HAP-1 (cell line): ENCODE data around the gene CXCL14.

Experiments used
- DNase-seq, 2 experiments: peaks; one replicate each; pipeline ENCODE4 v3.0.0-alpha.2; 2016 to 2020; ENCODE audit warnings: low spot score in 2 of 2
- H3K27me3 ChIP-seq: fragments of 250-450 bp; sonication (Bioruptor Pico); 2 replicates; pipeline ENCODE4 v1.5.1; 2020; ENCODE audit warnings: low read depth, mild to moderate bottlenecking, moderate library complexity
- H3K36me3 ChIP-seq: fragments of 250-450 bp; sonication (Bioruptor Pico); replicated peaks from 2 replicates; pipeline ENCODE4 v1.5.1; 2020; ENCODE audit warnings: mild to moderate bottlenecking
- H3K4me1 ChIP-seq: fragments of 250-450 bp; sonication (Bioruptor Pico); 2 replicates; pipeline ENCODE4 v1.5.1; 2020; ENCODE audit warnings: mild to moderate bottlenecking
- H3K4me3 ChIP-seq: fragments of 250-450 bp; sonication (Bioruptor Pico); 2 replicates; pipeline ENCODE4 v1.5.1; 2020; ENCODE audit warnings: mild to moderate bottlenecking, moderate library complexity
- H3K9me3 ChIP-seq: fragments of 250-450 bp; sonication (Bioruptor Pico); 2 replicates; pipeline ENCODE4 v1.5.1; 2020; ENCODE audit warnings: mild to moderate bottlenecking, moderate library complexity
- in situ Hi-C: fragments of 300-500 bp; cut with MboI; formaldehyde crosslinking; loops from 3 replicates; pipeline ENCODE4 v1.14.3; 2020; ENCODE audit warnings: low sequenced_read_pairs, inconsistent platforms, mixed read lengths

CXCL14 gene, protein sequence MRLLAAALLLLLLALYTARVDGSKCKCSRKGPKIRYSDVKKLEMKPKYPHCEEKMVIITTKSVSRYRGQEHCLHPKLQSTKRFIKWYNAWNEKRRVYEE

DNA sequence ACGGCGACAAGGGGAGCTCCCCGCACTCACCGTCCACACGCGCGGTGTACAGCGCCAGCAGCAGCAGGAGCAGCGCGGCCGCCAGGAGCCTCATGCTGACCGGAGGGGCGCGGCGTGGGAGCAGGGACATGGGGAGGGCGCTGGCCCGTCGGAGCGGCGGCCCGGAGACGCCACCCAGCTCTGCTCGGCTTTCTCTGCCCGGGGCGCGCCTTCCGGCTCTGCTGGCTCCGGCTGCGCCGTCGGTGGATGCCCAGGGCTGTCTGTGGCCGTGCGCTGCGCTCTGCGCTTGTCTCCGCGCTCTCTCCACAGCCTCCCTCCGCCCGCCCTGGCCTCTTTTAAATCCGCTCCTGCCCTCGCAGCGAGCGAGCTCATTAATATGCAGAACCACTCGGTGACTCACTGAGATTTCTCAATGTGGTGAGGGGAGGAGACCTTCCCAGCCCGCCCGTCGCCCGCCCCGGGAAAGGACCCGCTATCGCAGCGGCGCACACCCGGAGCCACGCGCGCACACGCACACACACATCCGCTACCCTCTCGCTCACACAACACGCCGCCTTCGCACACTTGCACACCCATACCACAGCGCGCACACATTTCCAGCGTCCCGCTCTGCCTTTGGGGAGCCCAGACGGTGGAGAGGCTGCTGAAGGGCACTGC is at the start of gene CXCL14:
Gene CXCL14, minus strand, starts transcription at position 307 of the 657 bp plus-strand sequence. Its CDS starts 213 bp downstream, at position 94.
- Histone ChIP-seq H3K36me3 (no peaks in the 10 kb centered on the region), H3K27me3 (no peaks in the 10 kb centered on the region; the same call in 1 of the 2 replicates), H3K4me1 (peaks cover 10% of the 10 kb centered on the region), H3K9me3 (no peaks in the 10 kb centered on the region), H3K4me3 (peak within 1 kb of the TSS; percentile 34)
- DNase-seq, result peak; percentile 77 to 87
- in situ Hi-C loops, result no loop called here

DNA sequence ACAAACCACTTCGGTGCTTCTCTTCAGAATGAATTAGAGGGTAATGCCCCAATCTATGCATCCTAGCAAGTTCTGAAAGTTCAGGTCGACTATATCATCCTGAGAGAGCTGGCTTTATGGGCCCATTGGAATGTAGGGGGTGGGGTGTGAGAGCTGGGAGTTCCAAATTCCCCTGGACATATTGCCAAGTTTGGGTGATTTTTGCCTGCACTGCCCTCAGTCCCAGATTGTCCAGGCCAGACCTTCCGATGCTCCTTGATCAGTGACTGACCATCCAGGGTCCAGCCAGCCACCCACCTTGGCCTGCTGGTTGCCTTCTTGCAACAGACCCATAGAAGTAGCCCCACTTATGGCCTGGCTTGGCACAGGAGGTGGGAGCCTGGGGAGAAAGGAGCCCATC is 47.8 kb upstream of the CXCL14 start:
- H3K4me1 ChIP-seq, result no peaks in the 10 kb centered on the region
- DNase-seq, result no peak
- in situ Hi-C loops, result no loop called here
- H3K36me3 ChIP-seq, result no peaks in the 10 kb centered on the region
- H3K27me3 ChIP-seq, result no peaks in the 10 kb centered on the region
- no peaks in the 10 kb centered on the region for H3K9me3 ChIP-seq
- H3K4me3 ChIP-seq, result no peak overlapping the region

DNA sequence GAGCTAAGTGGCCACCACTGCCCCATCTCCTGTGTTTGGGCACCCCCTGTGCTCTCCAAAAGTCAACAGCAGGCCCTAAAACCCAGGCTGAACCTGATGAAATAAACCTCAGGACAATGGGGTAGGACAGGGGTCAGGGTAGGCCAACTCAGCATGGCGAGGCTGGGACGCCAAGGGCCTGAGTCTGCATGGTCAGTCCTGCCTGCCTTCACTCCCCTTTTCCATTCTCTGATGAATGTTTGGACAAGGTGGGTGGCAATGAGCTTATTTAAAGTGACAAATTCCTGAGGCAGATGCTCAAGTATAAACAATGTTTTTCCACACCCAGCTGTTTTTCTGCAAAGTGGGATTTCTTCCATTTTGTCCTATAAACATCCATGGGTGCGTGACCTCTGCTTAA is 47.2 kb upstream of the CXCL14 start:
- H3K4me1 ChIP-seq, result no peaks in the 10 kb centered on the region
- no peak overlapping the region for H3K4me3 ChIP-seq
- H3K9me3 ChIP-seq, result no peaks in the 10 kb centered on the region
- no peaks in the 10 kb centered on the region for H3K27me3 ChIP-seq
- DNase-seq, result no peak
- in situ Hi-C loops, result no loop called here
- no peaks in the 10 kb centered on the region for H3K36me3 ChIP-seq

DNA sequence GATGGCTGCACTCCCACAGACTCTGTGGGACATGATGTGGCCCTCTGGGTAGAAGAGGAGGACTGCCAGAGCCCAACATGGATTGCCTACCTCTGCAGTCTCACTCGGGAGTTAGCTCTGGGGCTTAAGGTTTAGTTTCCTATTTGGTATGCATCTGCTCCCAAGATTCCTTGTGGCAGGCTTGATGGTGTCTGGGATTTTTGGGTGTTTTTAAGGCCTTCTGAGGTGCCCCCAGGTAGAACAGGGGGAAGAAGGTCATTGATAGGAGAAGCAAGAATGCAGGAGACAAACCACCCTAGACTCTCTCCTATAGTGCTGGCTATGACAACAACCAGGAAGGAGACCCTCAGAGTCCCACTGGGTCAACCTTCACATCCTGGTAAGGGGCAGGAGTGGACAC is 46.7 kb upstream of the CXCL14 start:
- H3K9me3 ChIP-seq, result no peaks in the 10 kb centered on the region
- no peak for DNase-seq
- in situ Hi-C loops, result no loop called here
- H3K36me3 ChIP-seq, result no peaks in the 10 kb centered on the region
- H3K4me3 ChIP-seq, result no peak overlapping the region
- no peaks in the 10 kb centered on the region for H3K4me1 ChIP-seq
- no peaks in the 10 kb centered on the region for H3K27me3 ChIP-seq

DNA sequence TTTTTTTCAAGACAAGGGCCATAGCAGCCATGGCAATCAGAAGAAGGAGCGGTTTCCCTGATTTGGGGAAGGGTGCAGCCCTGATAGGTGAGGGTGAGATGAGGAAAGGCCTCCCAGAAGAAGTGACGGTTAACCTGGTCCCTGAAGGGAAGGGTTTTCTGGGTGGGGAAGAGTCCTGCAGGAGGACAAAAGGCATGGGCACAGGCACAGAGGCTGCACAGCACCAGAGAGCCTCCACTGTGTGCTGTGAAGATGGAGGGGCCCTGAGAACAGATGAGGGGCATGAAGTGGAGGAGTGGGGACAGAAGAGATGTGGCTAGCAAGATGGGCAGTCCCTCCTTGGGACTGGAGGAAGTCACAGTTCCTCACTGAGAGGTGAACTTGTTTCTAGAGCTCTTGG is 46.3 kb upstream of the CXCL14 start:
- in situ Hi-C loops, result no loop called here
- Histone ChIP-seq H3K9me3 (no peaks in the 10 kb centered on the region), H3K4me1 (no peaks in the 10 kb centered on the region), H3K27me3 (no peaks in the 10 kb centered on the region), H3K4me3 (no peak overlapping the region), H3K36me3 (no peaks in the 10 kb centered on the region)
- DNase-seq, result no peak

DNA sequence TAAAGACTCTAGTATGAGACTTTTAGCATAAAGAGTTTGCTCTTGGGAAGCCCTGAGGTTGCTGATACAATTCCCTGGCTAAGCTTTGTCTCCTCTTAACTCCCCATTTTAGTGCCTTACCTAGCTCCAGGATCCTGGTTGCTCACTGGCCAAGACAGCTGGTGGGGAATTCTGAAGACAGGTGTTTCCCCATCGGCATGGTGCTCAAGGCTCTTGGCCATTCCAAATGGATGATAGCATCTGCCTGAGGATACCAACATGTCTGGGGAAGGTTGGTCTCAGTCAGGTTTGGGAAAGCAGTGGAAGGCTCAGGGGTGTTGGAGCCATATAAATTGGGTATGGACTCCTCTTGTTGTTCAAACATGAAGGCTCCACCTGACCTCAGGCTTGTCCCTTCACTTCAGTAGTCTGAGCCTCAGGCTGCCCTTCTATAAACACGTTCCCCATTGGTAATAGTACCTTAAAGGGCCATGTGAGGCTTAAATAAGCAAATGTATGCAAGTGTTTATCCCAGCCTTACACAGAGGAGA is 44.5 kb upstream of the CXCL14 start:
- in situ Hi-C loops, result no loop called here
- H3K9me3 ChIP-seq, result peaks cover 6% of the 10 kb centered on the region; the same call in 1 of the 2 replicates
- H3K27me3 ChIP-seq, result no peaks in the 10 kb centered on the region

DNA sequence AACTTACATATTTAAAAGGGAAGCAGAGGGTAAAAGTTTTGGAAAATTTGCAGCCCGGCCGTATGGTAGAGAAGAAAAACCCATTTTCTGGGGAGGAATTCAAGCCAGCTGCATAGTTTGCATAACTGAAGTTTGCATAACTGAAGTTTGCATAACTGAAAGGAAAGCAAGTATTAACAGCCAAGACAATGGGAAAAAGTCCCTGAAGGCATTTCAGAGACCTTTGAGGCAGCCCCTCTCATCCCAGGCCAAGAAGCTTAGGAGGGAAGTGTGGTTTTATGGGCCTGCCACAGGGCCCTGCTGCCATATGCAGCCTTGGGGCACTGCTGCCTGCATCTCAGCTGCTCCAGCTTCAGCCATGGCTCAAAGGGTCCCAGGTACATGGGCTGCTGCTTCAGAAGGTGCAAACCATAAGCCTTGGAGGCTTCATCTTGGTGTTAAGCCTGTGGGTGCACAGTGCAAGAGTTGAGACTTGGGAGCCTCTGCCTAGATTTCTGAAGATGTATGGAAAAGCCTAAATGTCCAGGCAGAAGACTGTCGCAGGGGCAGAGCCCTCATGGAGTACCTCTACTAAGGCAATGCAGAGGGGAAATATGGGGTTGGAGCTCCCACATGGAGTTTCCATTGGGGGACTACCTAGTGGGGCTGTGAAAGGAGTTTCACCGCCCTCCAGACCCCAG is 36.9 kb upstream of the CXCL14 start:
- H3K27me3 ChIP-seq, result no peaks in the 10 kb centered on the region
- H3K4me1 ChIP-seq, result peaks cover 16% of the 10 kb centered on the region
- H3K9me3 ChIP-seq, result peaks cover 24% of the 10 kb centered on the region
- in situ Hi-C loops, result no loop called here
- DNase-seq, result peak; percentile 75 to 90
- no peak overlapping the region for H3K4me3 ChIP-seq
- H3K36me3 ChIP-seq, result no peaks in the 10 kb centered on the region

More for the DNA sequence above, 44.5 kb upstream of the CXCL14 start:
- Histone ChIP-seq H3K4me1 (no peaks in the 10 kb centered on the region), H3K4me3 (no peak overlapping the region), H3K36me3 (no peaks in the 10 kb centered on the region)
- DNase-seq, result no peak

DNA sequence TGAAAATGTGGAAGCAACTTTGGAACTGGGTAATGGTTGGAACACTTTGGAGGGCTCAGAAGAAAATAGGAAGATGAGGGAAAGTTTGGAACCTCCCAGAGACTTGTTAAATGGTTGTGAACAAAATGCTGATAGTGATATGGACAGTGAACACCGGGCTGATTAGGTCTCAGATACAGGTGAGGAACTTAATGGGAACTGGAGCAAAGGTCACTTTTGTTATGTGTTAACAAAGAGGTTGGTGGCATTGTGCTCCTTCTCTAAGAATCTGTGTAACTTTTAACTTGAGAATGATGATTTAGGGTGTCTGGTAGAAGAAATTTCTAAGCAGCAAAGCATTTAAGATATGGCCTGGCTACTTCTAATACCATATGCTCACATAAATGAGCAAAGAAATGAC is 36.4 kb upstream of the CXCL14 start:
- no peaks in the 10 kb centered on the region for H3K27me3 ChIP-seq
- peaks cover 24% of the 10 kb centered on the region for H3K9me3 ChIP-seq
- H3K4me3 ChIP-seq, result no peak overlapping the region
- no peaks in the 10 kb centered on the region for H3K36me3 ChIP-seq
- H3K4me1 ChIP-seq, result peaks cover 16% of the 10 kb centered on the region
- DNase-seq, result peak in 1 of 2 experiments; percentile 47
- in situ Hi-C loops, result no loop called here

DNA sequence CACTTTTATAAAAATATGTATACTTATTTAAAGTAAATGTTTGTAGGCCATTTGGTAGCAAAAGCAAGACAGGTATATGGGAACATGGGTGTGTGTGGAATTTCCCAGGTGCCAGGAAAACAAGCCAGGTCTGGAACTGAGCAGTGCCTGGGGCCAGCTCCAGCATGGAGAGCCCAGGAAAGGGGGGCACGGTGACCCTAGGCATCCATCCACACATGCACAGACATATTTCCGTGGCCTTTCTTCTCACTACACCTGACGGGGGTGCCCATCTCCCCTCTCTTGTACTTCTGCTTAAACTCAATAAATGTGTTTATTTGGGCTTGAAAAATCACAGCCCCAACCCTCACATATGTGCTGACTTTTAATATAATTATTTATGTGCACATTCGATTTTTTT is 31.2 kb upstream of the CXCL14 start:
- H3K4me1 ChIP-seq, result peaks cover 5% of the 10 kb centered on the region
- H3K36me3 ChIP-seq, result no peaks in the 10 kb centered on the region
- in situ Hi-C loops, result no loop called here
- H3K27me3 ChIP-seq, result no peaks in the 10 kb centered on the region
- no peak overlapping the region for H3K4me3 ChIP-seq
- peaks cover 7% of the 10 kb centered on the region for H3K9me3 ChIP-seq
- no peak for DNase-seq

DNA sequence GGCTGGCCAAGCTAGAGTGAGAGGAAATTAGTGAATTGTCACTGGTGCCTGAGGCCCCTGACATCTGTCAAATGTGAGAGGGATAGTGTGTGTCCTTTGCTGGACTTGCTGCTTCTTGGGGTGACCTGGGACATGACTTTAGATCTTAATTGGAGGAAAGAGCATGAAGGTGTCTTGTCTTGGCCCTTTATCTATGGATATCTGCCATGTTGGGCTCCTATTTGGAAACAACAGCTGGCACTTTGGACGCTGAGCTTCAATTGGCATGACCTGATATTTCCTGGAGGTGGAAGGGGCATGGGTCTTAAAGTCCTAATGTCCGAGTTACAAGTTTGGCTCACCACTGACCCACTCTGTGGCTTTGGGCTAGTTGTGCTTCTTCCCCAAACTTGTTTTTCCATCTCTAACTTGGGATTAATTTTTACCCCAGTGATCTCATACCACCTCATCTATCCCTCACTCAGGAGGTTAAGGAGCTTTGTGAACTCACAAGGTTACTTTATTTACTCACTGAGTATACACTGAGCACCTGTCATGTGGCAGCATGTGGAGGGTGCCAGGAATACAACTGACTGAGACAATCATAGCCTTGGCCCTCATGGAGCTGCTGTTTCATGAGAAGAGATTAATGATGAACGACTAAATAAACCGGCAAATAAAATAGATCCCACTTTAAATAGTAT is 30.1 kb upstream of the CXCL14 start:
- Histone ChIP-seq H3K36me3 (no peaks in the 10 kb centered on the region), H3K27me3 (no peaks in the 10 kb centered on the region), H3K4me1 (no peaks in the 10 kb centered on the region), H3K4me3 (no peak overlapping the region), H3K9me3 (no peaks in the 10 kb centered on the region)
- no peak for DNase-seq
- in situ Hi-C loops, result no loop called here

DNA sequence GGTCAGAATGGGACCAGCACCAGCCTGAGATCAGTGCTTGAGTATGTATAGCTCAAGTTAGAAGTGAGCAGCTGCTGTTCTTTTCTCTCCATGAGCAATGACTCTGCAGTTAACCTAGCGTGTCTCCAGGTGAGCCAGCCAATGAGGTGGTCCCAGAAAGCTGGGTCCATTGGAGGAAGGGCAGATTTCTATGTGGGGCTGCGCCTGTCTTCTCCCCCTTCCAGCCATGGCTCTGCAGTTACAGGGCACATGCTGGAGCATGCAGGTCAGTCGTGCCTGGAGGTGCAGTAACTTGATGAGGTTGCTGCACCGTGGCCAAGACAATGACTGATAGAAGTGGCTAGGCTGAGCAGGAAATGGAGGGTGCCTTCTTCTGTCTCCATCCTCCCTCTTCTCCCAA is 29.6 kb upstream of the CXCL14 start:
- Histone ChIP-seq H3K27me3 (no peaks in the 10 kb centered on the region), H3K4me1 (no peaks in the 10 kb centered on the region), H3K36me3 (no peaks in the 10 kb centered on the region), H3K9me3 (no peaks in the 10 kb centered on the region), H3K4me3 (no peak overlapping the region)
- no peak for DNase-seq
- in situ Hi-C loops, result no loop called here

DNA sequence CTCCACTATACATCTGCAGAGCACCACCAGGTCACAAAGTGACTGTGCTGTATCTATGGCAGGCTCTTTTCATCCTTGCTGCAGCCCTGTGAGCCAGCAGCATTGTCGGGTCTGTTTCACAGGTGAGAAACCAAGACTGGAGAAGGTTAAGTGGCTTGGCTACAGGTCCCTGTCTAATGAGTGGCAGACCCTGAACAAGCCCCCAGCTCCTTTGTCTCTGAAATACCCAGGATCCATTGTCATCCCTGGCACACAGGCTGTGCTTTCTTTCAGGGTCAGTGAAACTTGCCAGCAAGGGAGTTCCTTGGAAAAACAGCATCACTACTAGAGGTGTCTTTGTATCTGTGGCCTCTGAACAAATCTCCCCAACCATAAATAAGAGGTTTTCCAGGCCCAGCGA is 27.6 kb upstream of the CXCL14 start:
- DNase-seq, result no peak
- in situ Hi-C loops, result no loop called here
- Histone ChIP-seq H3K36me3 (no peaks in the 10 kb centered on the region), H3K4me3 (no peak overlapping the region), H3K27me3 (no peaks in the 10 kb centered on the region), H3K4me1 (no peaks in the 10 kb centered on the region), H3K9me3 (no peaks in the 10 kb centered on the region)

DNA sequence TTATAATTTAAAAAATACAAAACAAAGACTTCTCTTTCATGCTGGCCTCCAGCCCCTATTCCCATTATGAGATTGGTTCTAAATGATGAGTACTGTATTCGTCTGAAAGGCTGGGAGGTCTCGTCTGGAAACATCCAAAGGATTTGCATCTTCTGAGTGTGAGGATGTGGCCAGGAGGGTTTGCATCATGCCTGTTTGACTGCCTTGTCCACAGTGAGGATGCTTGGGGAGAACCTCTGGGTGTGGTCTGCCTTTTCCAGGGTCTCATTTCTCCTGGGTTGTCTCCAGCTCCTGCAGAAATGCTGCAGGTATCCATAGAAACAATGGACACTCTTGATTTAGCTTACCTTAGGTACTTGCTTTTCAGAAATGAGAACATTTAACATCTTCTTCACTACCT is 26.4 kb upstream of the CXCL14 start:
- DNase-seq, result no peak
- no peaks in the 10 kb centered on the region for H3K27me3 ChIP-seq
- in situ Hi-C loops, result no loop called here

DNA sequence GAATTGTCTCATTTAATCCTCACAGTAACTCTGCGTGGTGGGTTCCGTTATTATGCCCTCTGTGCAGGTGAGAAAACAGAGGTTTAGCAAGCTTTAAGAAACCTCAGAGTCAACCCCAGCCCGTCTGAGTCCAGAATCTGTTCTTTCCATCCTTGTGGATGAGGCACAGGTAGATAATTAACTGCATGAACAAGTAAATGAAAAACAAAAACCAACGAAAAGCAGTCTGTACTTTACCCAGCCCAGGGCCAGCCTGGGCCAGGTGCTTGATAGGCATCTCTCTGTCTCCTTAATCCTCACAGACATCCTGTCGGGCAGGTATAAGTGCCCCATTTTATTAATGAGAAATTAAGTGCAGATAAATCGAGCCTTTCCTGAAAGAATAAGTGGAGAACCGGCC is 25.3 kb upstream of the CXCL14 start:
- Histone ChIP-seq H3K4me3 (no peak overlapping the region), H3K27me3 (no peaks in the 10 kb centered on the region), H3K9me3 (no peaks in the 10 kb centered on the region), H3K4me1 (no peaks in the 10 kb centered on the region), H3K36me3 (no peaks in the 10 kb centered on the region)
- DNase-seq, result no peak
- in situ Hi-C loops, result no loop called here

More for the DNA sequence above, 26.4 kb upstream of the CXCL14 start:
- Histone ChIP-seq H3K4me3 (no peak overlapping the region), H3K36me3 (no peaks in the 10 kb centered on the region), H3K9me3 (no peaks in the 10 kb centered on the region), H3K4me1 (no peaks in the 10 kb centered on the region)
